ENCODE measurements around the gene ZFPL1. TPM values are rescaled to one million over a fixed set of nuclear protein-coding genes. Genes with fewer than 3 reads are reported as not detected.

The ZFPL1 gene
- total and polyA plus RNA-seq, 4 donors: 34.5 to 45.8 (median 35.2) TPM

DNA sequence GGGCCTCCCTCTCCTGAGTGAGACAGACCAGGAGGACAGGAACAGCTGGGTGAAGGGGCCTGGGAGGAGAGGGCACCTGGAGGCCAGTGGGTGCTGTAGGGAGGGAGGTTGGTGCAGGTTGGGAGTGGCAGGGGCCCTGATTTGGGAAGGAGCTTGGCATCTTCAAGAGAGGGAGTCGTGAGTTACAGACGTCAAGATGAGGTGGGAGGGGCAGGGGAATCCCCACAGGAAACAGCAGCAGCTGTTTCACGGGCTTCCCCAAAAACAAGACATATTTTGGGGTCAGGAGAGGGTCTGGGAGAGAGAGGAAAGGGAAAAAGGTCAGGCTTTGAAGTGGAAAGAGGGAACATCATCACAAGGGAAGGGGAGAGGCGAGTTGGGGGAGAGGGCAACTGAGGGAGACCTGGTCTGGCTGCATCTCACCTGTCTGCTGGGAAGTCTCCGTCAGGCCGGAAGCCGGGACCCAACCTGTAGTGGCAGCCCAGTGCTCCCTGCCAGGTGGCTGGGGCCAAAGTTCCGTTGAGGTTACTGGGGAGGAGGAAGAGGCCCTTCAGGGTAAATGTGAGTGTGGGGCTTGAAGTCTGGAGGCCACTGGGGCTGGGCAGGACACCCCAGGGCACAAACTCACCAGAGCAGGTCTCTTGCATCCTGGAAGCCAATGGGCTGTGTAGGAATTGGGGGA is 30.1 kb upstream of the ZFPL1 start:
- no peak for DNase-seq
- no peak for ATAC-seq (ENCODE audit: insufficient read depth, low FRiP score)
- Histone ChIP-seq H3K27me3 (ENCODE audit: control insufficient read depth in 3 of 3, insufficient read depth in 3 of 3, low read length in 2 of 3) (no peaks in the 10 kb centered on the region), H3K4me1 (ENCODE audit: control insufficient read depth in 5 of 5, insufficient read depth in 5 of 5, low read length in 5 of 5) (no peaks in the 10 kb centered on the region), H3K27ac (ENCODE audit: low read depth in 1 of 2, low read length in 1 of 2) (no peak overlapping the region), H3K9ac (ENCODE audit: insufficient read depth in 1 of 2, low read length in 2 of 2) (no peak overlapping the region), H3K9me3 (ENCODE audit: control insufficient read depth in 4 of 4, insufficient read depth in 3 of 4, low read length in 3 of 4) (no peaks in the 10 kb centered on the region), H3K36me3 (ENCODE audit: control insufficient read depth in 4 of 4, insufficient read depth in 4 of 4, low read length in 4 of 4) (no peaks in the 10 kb centered on the region), H3K4me3 (no peak overlapping the region)
- TF ChIP-seq, protein P1, sequence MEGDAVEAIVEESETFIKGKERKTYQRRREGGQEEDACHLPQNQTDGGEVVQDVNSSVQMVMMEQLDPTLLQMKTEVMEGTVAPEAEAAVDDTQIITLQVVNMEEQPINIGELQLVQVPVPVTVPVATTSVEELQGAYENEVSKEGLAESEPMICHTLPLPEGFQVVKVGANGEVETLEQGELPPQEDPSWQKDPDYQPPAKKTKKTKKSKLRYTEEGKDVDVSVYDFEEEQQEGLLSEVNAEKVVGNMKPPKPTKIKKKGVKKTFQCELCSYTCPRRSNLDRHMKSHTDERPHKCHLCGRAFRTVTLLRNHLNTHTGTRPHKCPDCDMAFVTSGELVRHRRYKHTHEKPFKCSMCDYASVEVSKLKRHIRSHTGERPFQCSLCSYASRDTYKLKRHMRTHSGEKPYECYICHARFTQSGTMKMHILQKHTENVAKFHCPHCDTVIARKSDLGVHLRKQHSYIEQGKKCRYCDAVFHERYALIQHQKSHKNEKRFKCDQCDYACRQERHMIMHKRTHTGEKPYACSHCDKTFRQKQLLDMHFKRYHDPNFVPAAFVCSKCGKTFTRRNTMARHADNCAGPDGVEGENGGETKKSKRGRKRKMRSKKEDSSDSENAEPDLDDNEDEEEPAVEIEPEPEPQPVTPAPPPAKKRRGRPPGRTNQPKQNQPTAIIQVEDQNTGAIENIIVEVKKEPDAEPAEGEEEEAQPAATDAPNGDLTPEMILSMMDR (IDR thresholded peaks at IDR 0.05; ENCODE audit: control extremely low read depth, extremely low read depth): no peak
- 19 to 35% methylated on average over 8 of the region's 8 CpGs for WGBS, 2 donors

DNA sequence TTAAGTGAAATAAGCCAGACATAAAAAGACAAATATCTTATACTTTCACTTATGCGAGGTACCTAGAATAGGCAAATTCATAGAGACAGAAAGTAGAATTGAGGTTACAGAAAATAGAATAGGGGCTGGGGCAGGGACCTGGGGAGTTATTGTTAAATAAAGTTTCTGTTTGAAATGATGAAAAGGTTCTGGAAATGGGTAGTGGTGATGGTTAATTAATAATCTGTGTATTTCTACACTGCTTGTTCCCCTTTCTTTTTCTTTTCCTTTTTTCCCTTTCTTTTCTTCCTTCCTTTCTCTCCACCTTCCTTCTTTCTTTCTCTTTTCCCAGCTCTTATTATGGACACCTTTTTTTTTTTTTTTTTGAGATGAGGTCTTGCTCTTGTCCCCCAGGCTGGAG is 28.5 kb upstream of the ZFPL1 start:
- no peak for ATAC-seq (ENCODE audit: insufficient read depth, low FRiP score)
- TF ChIP-seq, protein P1 (IDR thresholded peaks at IDR 0.05; ENCODE audit: control extremely low read depth, extremely low read depth): no peak
- Histone ChIP-seq H3K36me3 (ENCODE audit: control insufficient read depth in 4 of 4, insufficient read depth in 4 of 4, low read length in 4 of 4) (no peaks in the 10 kb centered on the region), H3K9ac (ENCODE audit: insufficient read depth in 1 of 2, low read length in 2 of 2) (no peak overlapping the region), H3K27ac (ENCODE audit: low read depth in 1 of 2, low read length in 1 of 2) (no peak overlapping the region), H3K4me1 (ENCODE audit: control insufficient read depth in 5 of 5, insufficient read depth in 5 of 5, low read length in 5 of 5) (no peaks in the 10 kb centered on the region), H3K9me3 (ENCODE audit: control insufficient read depth in 4 of 4, insufficient read depth in 3 of 4, low read length in 3 of 4) (no peaks in the 10 kb centered on the region), H3K4me3 (no peak overlapping the region), H3K27me3 (ENCODE audit: control insufficient read depth in 3 of 3, insufficient read depth in 3 of 3, low read length in 2 of 3) (no peaks in the 10 kb centered on the region)
- DNase-seq: no peak
- WGBS, 2 donors: 78 to 85% methylated on average over 1 of the region's 1 CpG

DNA sequence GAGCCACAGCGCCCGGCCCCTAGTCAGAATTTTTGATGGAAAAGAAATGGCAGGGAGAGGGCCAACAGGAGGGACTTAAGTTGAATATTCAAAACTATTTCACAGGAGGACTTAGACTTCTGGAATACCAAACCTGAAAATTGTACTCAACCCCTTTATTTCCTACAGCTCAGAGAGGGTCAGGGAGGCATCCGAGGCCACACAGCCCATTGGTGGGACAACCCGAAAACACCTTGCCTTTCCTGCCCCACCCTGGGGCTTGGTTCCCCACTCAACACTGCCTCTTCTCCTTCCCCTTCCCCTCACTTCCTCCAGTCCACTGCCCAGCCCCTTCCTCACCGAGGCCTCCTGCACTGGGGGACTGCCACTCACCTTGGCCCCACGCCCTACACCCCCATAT is 27.0 kb upstream of the ZFPL1 start:
- no peak overlapping the region for H3K9ac ChIP-seq (ENCODE audit: insufficient read depth in 1 of 2, low read length in 2 of 2)
- H3K4me1 ChIP-seq (ENCODE audit: control insufficient read depth in 5 of 5, insufficient read depth in 5 of 5, low read length in 5 of 5): no peaks in the 10 kb centered on the region
- H3K27me3 ChIP-seq (ENCODE audit: control insufficient read depth in 3 of 3, insufficient read depth in 3 of 3, low read length in 2 of 3): no peaks in the 10 kb centered on the region
- no peaks in the 10 kb centered on the region for H3K9me3 ChIP-seq (ENCODE audit: control insufficient read depth in 4 of 4, insufficient read depth in 3 of 4, low read length in 3 of 4)
- DNase-seq (no peak), ATAC-seq (ENCODE audit: insufficient read depth, low FRiP score) (no peak)
- H3K4me3 ChIP-seq: no peak overlapping the region
- H3K36me3 ChIP-seq (ENCODE audit: control insufficient read depth in 4 of 4, insufficient read depth in 4 of 4, low read length in 4 of 4): no peaks in the 10 kb centered on the region
- TF ChIP-seq, protein P1 (IDR thresholded peaks at IDR 0.05; ENCODE audit: control extremely low read depth, extremely low read depth): no peak
- H3K27ac ChIP-seq (ENCODE audit: low read depth in 1 of 2, low read length in 1 of 2): no peak overlapping the region
- WGBS, 2 donors: 86 to 89% methylated on average over 6 of the region's 6 CpGs

DNA sequence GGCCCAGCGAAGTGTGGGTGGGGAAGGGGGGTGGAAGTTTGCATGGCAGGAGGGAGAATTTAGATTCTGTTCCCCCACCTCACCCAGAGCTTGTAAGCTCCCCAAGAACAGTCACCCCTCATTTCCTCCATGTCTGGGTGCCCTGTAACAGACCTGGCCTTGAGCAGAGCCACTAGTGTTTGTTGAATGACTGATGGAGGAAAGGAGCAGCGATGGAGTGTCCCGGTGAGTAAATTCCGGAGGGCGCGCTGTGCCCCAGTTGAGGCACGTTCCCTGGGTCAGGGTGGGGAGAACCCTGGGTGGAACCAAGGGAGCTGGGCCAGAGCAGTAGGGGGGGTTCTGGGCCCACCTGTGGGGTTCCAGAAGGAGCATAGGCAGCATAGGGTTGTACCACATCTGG is 26.5 kb upstream of the ZFPL1 start:
- ATAC-seq (ENCODE audit: insufficient read depth, low FRiP score): no peak
- no peak for DNase-seq
- H3K4me1 ChIP-seq (ENCODE audit: control insufficient read depth in 5 of 5, insufficient read depth in 5 of 5, low read length in 5 of 5): no peaks in the 10 kb centered on the region
- H3K4me3 ChIP-seq: no peak overlapping the region
- TF ChIP-seq, protein P1 (IDR thresholded peaks at IDR 0.05; ENCODE audit: control extremely low read depth, extremely low read depth): no peak
- no peak overlapping the region for H3K9ac ChIP-seq (ENCODE audit: insufficient read depth in 1 of 2, low read length in 2 of 2)
- no peaks in the 10 kb centered on the region for H3K36me3 ChIP-seq (ENCODE audit: control insufficient read depth in 4 of 4, insufficient read depth in 4 of 4, low read length in 4 of 4)
- 85 to 97% methylated on average over 7 of the region's 7 CpGs for WGBS, 2 donors
- no peaks in the 10 kb centered on the region for H3K27me3 ChIP-seq (ENCODE audit: control insufficient read depth in 3 of 3, insufficient read depth in 3 of 3, low read length in 2 of 3)
- H3K27ac ChIP-seq (ENCODE audit: low read depth in 1 of 2, low read length in 1 of 2): no peak overlapping the region
- H3K9me3 ChIP-seq (ENCODE audit: control insufficient read depth in 4 of 4, insufficient read depth in 3 of 4, low read length in 3 of 4): no peaks in the 10 kb centered on the region

Measured in lung (tissue), 12 donors.